SH-SY5Y (cell line): ENCODE data around the gene FOXP1.

Experiments used
- GATA2 ChIP-seq: IDR thresholded peaks from 2 replicates; pipeline ENCODE4 v1.6.1; 2011; ENCODE audit warnings: mild to moderate bottlenecking, low read depth, low read length
- GATA3 ChIP-seq: IDR thresholded peaks from 2 replicates; pipeline ENCODE4 v1.6.1; 2011; ENCODE audit warnings: low read depth, mild to moderate bottlenecking, low read length, moderate library complexity

DNA sequence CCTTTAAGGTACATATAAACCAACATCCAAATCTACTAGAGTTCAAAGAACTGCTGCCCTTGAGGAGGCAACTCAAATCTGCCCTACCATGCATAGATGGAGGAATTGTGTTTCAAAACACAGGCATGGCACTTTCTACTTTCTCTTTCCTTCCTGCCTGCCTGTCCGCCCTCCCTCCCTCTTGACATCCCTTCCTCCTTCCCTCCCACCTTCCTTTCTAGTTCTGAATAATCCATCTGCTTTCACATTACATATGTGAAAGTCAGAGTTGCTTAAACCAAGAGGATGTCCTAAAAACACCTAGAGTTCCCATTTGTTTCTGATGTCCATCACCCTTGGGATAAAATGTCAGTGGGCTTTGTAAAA is 537.6 kb downstream of the FOXP1 start:
- TF ChIP-seq GATA2 = no peak
- no peak for TF ChIP-seq GATA3
